Lower leg skin (tissue), 3 donors: ENCODE measurements around the gene IFNGR2.

Experiments used
- CTCF ChIP-seq, 3 donors: fragments of 450-650 bp; IDR thresholded peaks; one replicate each; pipeline ENCODE4 v1.5.1; 2016; ENCODE audit warnings: antibody characterized with exemption in 3 of 3, mild to moderate bottlenecking in 3 of 3, moderate library complexity in 2 of 3
- POLR2A ChIP-seq, 2 donors: fragments of 450-650 bp; IDR thresholded peaks; one replicate each; pipeline ENCODE4 v1.6.1; 2016 to 2017; ENCODE audit warnings: antibody characterized with exemption in 2 of 2, mild to moderate bottlenecking in 1 of 2, moderate library complexity in 1 of 2

DNA sequence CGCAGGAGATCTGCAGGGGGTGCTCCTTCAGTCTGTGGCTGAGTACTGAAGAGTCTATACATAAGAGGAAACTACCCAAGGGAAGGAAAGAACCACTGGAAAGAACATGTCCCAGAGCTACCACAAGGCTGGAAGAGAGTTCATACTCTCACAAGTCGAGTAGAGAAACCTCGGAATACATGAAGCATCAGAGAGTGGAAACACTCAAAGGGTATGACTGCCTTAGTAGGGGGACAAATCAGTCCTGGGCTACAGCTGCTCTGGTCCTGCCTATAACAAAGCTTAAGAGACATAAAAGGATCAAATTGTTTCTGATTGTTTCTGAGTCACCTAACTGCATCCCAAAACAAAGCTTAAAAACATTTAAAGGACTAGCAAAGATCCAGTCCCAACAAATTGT, 49.1 kb downstream of the IFNGR2 start:
- TF ChIP-seq CTCF (IDR thresholded peaks at IDR 0.05) (no peak), POLR2A (IDR thresholded peaks at IDR 0.05) (no peak)
